Spleen (tissue), 3 donors: ENCODE measurements around the gene CLTA.
"Not testable (repeated sequence)": the region's sequence is repeated elsewhere in the genome, so short reads cannot be mapped to it uniquely, and the experiment has no call there.

Source experiments
- POLR2A ChIP-seq, 3 donors: fragments of 450-650 bp; IDR thresholded peaks; one replicate each; pipeline ENCODE4 v1.5.1; 2017; ENCODE audit warnings: antibody characterized with exemption in 3 of 3, mild to moderate bottlenecking in 1 of 3
- POLR2AphosphoS5 ChIP-seq, 3 donors: sonication (generic); formaldehyde crosslinking; IDR thresholded peaks; one replicate each; pipeline ENCODE4 v1.5.1; 2017; ENCODE audit warnings: antibody characterized with exemption in 3 of 3

- TF ChIP-seq POLR2A, POLR2AphosphoS5 (IDR thresholded peaks at IDR 0.05): not testable (repeated sequence)
Measured at GRCh38 chr9:36180243-36180642, 10.5 kb upstream of the CLTA start.
